GM23338 (cell line): ENCODE results near the gene COL4A2. TPM values are rescaled to one million over a fixed set of nuclear protein-coding genes. Genes with fewer than 3 reads are reported as not detected.
A peak's percentile ranks its signal among the peaks of the same experiment; 100 is the strongest.
"Not testable (repeated sequence)": the region's sequence is repeated elsewhere in the genome, so short reads cannot be mapped to it uniquely, and the experiment has no call there.

Experiments
- ATAC-seq: fragments of 200-7000 bp; cut with Tn5 transposase; 3 replicates; pipeline ENCODE4 v1.9.1; 2020
- DNase-seq: peaks from one replicate; pipeline ENCODE4 v3.0.0-alpha.2; 2015; ENCODE audit warnings: low spot score
- H2AFZ ChIP-seq: fragments of 200-600 bp; sonication (generic); 2 replicates; pipeline ENCODE4 v1.8.0; 2016; ENCODE audit warnings: antibody characterized with exemption, mild to moderate bottlenecking, moderate library complexity
- H3F3A ChIP-seq: fragments of 200-600 bp; sonication (generic); replicated peaks from 2 replicates; pipeline ENCODE4 v1.8.0; 2017; ENCODE audit warnings: antibody characterized with exemption, mixed run types, low read depth
- H3K27ac ChIP-seq: fragments of 200-600 bp; sonication (generic); 2 replicates; pipeline ENCODE4 v1.6.1; 2016; ENCODE audit warnings: low read depth
- H3K27me3 ChIP-seq: fragments of 200-600 bp; sonication (generic); 2 replicates; pipeline ENCODE4 v1.8.0; 2016; ENCODE audit warnings: mild to moderate bottlenecking, mixed run types, moderate library complexity; ENCODE audit not compliant: insufficient read depth
- H3K36me3 ChIP-seq: fragments of 200-600 bp; sonication (generic); 2 replicates; pipeline ENCODE4 v1.8.0; 2016; ENCODE audit warnings: mild to moderate bottlenecking; ENCODE audit not compliant: insufficient read depth
- H3K4me1 ChIP-seq: fragments of 200-600 bp; sonication (generic); 2 replicates; pipeline ENCODE4 v1.8.0; 2016; ENCODE audit warnings: mild to moderate bottlenecking, moderate library complexity; ENCODE audit not compliant: insufficient read depth
- H3K4me2 ChIP-seq: fragments of 200-600 bp; sonication (generic); 2 replicates; pipeline ENCODE4 v1.7.1; 2017; ENCODE audit warnings: mixed run types
- H3K4me3 ChIP-seq: fragments of 200-600 bp; sonication (generic); 2 replicates; pipeline ENCODE4 v1.6.1; 2016; ENCODE audit warnings: mixed run types
- H3K79me2 ChIP-seq: fragments of 200-600 bp; sonication (generic); replicated peaks from 2 replicates; pipeline ENCODE4 v1.8.0; 2017; ENCODE audit warnings: mild to moderate bottlenecking; ENCODE audit not compliant: insufficient read depth
- H3K9me2 ChIP-seq: fragments of 200-600 bp; sonication (generic); 2 replicates; pipeline ENCODE4 v1.8.0; 2017; ENCODE audit not compliant: insufficient read depth
- H4K20me1 ChIP-seq: fragments of 200-600 bp; sonication (generic); replicated peaks from 2 replicates; pipeline ENCODE4 v1.8.0; 2017; ENCODE audit warnings: mild to moderate bottlenecking; ENCODE audit not compliant: insufficient read depth
- H3K27ac Mint-ChIP-seq: 2 replicates; pipeline ENCODE4 v1.8.0; 2020; ENCODE audit warnings: inconsistent platforms, mild to moderate bottlenecking, moderate library complexity, mixed read lengths
- H3K27me3 Mint-ChIP-seq: 3 replicates; pipeline ENCODE4 v1.8.0; 2022; ENCODE audit warnings: low read depth, mild to moderate bottlenecking, moderate library complexity, mixed read lengths, inconsistent platforms; ENCODE audit not compliant: insufficient read depth, poor library complexity
- H3K36me3 Mint-ChIP-seq: 3 replicates; pipeline ENCODE4 v1.8.0; 2021; ENCODE audit warnings: low read depth, mild to moderate bottlenecking, inconsistent platforms, moderate library complexity, mixed read lengths
- H3K4me1 Mint-ChIP-seq: 3 replicates; pipeline ENCODE4 v1.8.0; 2020; ENCODE audit warnings: mild to moderate bottlenecking, inconsistent platforms, mixed read lengths
- H3K4me3 Mint-ChIP-seq: 3 replicates; pipeline ENCODE4 v1.8.0; 2021; ENCODE audit warnings: moderate library complexity, mild to moderate bottlenecking, inconsistent platforms, mixed read lengths
- H3K9me3 Mint-ChIP-seq: 3 replicates; pipeline ENCODE4 v1.8.0; 2020; ENCODE audit warnings: moderate library complexity, mild to moderate bottlenecking, inconsistent platforms, mixed read lengths
- EZH2 ChIP-seq: fragments of 200-600 bp; sonication (generic); IDR thresholded peaks from one replicate; pipeline ENCODE4 v1.8.0; 2017; ENCODE audit warnings: antibody characterized with exemption, mild to moderate bottlenecking, low read depth; ENCODE audit not compliant: unreplicated experiment
- NANOG ChIP-seq: IDR thresholded peaks from 2 replicates; pipeline ENCODE4 v1.6.1; 2016; ENCODE audit warnings: antibody characterized with exemption, borderline replicate concordance
- POLR2AphosphoS5 ChIP-seq: IDR thresholded peaks from 2 replicates; pipeline ENCODE4 v1.6.1; 2016; ENCODE audit warnings: antibody characterized with exemption, low read depth
- STAT1 ChIP-seq: IDR thresholded peaks from one replicate; pipeline ENCODE4 v1.6.1; 2016; ENCODE audit warnings: antibody characterized with exemption; ENCODE audit not compliant: unreplicated experiment
- ZNF114 ChIP-seq: fragments of 250-450 bp; sonication (Bioruptor Pico); IDR thresholded peaks from 2 replicates; pipeline ENCODE4 v1.5.0; 2020; ENCODE audit warnings: mild to moderate bottlenecking, moderate library complexity
- ZNF331 ChIP-seq: fragments of 250-450 bp; sonication (Bioruptor Pico); IDR thresholded peaks from 2 replicates; pipeline ENCODE4 v1.5.0; 2020; ENCODE audit warnings: low read depth, mild to moderate bottlenecking, moderate library complexity
- polyA plus RNA-seq: library from polyadenylated mRNA; unstranded; fragments of >200 nt; fragmentation: Nextera tagmentation; extraction: Ambion mirVana; gene quantifications from 2 replicates; pipeline ENCODE4 v1.2.1, GENCODE V29; 2016
- total RNA-seq: library from RNA; depleted of rRNA; stranded (reverse); fragments of >200 nt; shearing (Covaris generic); gene quantifications from 2 replicates; pipeline ENCODE4 v1.2.3, GENCODE V29; 2014
- TF ChIP-seq, protein P1 (sequence below): IDR thresholded peaks from 2 replicates; pipeline ENCODE4 v1.6.1; 2016; ENCODE audit warnings: antibody characterized with exemption
- TF ChIP-seq, protein P2 (sequence below): fragments of 250-450 bp; sonication (Bioruptor Pico); IDR thresholded peaks from 2 replicates; pipeline ENCODE4 v1.5.0; 2020; ENCODE audit warnings: mild to moderate bottlenecking, moderate library complexity

Gene COL4A2
- total and polyA plus RNA-seq, 2 experiments from 2014 or later: 37.4 to 131 TPM

DNA sequence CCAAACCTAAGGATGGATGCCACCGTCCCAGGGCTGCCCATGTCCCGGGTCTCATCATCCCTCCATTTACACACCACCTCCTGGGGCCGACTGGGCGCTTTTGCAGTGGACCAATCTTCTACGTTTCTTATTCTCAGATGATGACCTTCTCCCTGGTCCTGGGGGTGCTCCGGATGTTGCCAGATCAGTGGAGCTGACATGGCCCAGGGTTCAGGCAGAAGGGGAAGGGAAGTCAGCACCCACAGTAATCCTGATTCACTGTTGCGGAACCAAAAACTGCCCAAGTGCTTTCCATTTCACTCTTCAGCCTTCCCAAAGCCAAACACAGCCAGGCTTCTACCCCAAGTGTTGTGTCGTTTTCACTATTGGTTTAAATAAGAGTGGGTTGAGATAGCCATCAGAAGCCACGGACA, 224.6 kb downstream of the COL4A2 start (continued):
- TF ChIP-seq EZH2 (no peak), STAT1 (no peak), NANOG (no peak), ZNF331 (no peak)
- TF ChIP-seq, protein P1, sequence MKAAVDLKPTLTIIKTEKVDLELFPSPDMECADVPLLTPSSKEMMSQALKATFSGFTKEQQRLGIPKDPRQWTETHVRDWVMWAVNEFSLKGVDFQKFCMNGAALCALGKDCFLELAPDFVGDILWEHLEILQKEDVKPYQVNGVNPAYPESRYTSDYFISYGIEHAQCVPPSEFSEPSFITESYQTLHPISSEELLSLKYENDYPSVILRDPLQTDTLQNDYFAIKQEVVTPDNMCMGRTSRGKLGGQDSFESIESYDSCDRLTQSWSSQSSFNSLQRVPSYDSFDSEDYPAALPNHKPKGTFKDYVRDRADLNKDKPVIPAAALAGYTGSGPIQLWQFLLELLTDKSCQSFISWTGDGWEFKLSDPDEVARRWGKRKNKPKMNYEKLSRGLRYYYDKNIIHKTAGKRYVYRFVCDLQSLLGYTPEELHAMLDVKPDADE: no peak

DNA sequence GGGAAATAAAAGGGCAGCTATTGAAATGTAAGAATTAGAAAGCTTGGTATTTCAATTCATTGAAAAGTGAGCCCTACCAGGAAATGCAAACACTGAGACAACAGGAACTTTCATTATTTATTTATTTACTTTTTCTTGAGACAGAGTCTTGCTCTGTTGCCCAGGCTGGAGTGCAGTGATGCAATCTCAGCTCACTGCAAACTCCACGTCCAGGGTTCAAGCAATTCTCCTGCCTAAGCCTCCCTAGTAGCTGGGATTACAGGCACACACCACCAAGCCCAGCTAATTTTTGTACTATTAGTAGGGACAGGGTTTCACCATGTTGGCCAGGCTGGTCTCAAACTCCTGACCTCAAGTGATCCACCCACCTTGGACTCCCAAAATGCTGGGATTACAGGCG, 225.2 kb downstream of the COL4A2 start:
- not testable (repeated sequence) for H3K27ac Mint-ChIP-seq, H3K27me3 ChIP-seq, ATAC-seq, H3K36me3 Mint-ChIP-seq, H3K9me3 Mint-ChIP-seq, H3K27me3 Mint-ChIP-seq, DNase-seq, H4K20me1 ChIP-seq, H3K36me3 ChIP-seq, H3K4me3 Mint-ChIP-seq, H2AFZ ChIP-seq, H3K9me2 ChIP-seq, H3K4me3 ChIP-seq, H3K4me2 ChIP-seq, H3F3A ChIP-seq
- Histone ChIP-seq H3K79me2 (peaks cover 42% of the 10 kb centered on the region), H3K4me1 (peaks cover 30% of the 10 kb centered on the region), H3K27ac (peak overlapping the region; percentile 68)
- H3K4me1 Mint-ChIP-seq: peaks cover 29% of the 10 kb centered on the region

DNA sequence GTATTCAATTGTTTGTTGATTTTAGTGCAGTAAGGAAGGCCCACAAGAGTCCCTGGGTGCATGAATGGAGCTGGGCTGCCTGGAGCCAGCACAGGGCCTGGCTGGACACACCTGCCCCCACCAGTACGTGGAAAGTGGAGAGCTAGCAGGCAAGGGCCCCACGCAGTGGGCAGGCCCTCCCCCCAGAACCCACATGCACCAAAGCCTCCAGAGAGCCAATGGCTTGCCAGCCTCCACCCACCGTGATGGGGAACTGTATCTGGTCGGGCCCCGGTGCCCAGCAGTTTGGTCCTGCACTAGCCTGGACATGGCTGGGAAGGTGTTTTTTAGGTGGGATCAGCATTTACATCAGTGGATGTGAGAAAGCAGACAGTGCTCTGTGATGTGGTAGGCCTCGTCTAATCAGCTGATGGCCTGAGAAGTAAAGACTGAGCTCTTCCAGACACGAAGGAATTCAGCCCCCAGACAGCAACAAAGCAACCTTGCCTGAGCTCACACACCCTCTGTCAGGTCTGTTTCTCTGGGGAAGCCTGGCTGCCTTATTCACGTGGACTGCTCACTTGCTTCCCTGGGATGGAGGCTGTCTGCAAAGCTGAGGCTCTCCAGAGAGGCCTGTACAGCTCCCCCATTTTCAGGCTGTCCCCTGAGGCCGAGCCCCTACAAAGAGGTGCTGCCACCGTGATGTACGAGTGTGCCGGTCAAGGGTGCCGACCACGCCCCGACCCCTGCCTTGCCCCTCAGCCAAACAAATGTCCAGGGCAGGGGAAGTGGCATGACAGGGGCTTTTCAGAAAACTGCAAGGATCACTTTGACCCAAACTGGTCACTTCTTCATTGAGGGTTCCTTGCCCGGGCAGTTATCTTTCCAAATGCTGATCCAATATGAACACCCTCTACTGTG, 226.9 kb downstream of the COL4A2 start:
- peaks cover 39% of the 10 kb centered on the region for H3K79me2 ChIP-seq
- no peak overlapping the region for H3K4me2 ChIP-seq
- peak overlapping the region; percentile 50; the same call in 1 of the 2 replicates for H3K27ac ChIP-seq
- H3K4me3 ChIP-seq: no peak overlapping the region
- peaks cover 17% of the 10 kb centered on the region for H3K4me1 ChIP-seq
- no peak overlapping the region for H2AFZ ChIP-seq
- Mint-ChIP-seq H3K36me3 (peaks cover 7% of the 10 kb centered on the region; the same call in 2 of the 3 replicates), H3K27ac (no peak overlapping the region), H3K9me3 (peaks cover 3% of the 10 kb centered on the region; the same call in 1 of the 3 replicates), H3K4me3 (no peak overlapping the region), H3K4me1 (peaks cover 18% of the 10 kb centered on the region), H3K27me3 (peaks cover 2% of the 10 kb centered on the region)
- DNase-seq (no peak), ATAC-seq (no peak)
- no peaks in the 10 kb centered on the region for H3K36me3 ChIP-seq
- H3K27me3 ChIP-seq: no peaks in the 10 kb centered on the region
- no peaks in the 10 kb centered on the region for H3K9me2 ChIP-seq
- H3F3A ChIP-seq: no peaks in the 10 kb centered on the region
- no peaks in the 10 kb centered on the region; the same call in none of the 2 replicates for H4K20me1 ChIP-seq
- TF ChIP-seq, protein P2, sequence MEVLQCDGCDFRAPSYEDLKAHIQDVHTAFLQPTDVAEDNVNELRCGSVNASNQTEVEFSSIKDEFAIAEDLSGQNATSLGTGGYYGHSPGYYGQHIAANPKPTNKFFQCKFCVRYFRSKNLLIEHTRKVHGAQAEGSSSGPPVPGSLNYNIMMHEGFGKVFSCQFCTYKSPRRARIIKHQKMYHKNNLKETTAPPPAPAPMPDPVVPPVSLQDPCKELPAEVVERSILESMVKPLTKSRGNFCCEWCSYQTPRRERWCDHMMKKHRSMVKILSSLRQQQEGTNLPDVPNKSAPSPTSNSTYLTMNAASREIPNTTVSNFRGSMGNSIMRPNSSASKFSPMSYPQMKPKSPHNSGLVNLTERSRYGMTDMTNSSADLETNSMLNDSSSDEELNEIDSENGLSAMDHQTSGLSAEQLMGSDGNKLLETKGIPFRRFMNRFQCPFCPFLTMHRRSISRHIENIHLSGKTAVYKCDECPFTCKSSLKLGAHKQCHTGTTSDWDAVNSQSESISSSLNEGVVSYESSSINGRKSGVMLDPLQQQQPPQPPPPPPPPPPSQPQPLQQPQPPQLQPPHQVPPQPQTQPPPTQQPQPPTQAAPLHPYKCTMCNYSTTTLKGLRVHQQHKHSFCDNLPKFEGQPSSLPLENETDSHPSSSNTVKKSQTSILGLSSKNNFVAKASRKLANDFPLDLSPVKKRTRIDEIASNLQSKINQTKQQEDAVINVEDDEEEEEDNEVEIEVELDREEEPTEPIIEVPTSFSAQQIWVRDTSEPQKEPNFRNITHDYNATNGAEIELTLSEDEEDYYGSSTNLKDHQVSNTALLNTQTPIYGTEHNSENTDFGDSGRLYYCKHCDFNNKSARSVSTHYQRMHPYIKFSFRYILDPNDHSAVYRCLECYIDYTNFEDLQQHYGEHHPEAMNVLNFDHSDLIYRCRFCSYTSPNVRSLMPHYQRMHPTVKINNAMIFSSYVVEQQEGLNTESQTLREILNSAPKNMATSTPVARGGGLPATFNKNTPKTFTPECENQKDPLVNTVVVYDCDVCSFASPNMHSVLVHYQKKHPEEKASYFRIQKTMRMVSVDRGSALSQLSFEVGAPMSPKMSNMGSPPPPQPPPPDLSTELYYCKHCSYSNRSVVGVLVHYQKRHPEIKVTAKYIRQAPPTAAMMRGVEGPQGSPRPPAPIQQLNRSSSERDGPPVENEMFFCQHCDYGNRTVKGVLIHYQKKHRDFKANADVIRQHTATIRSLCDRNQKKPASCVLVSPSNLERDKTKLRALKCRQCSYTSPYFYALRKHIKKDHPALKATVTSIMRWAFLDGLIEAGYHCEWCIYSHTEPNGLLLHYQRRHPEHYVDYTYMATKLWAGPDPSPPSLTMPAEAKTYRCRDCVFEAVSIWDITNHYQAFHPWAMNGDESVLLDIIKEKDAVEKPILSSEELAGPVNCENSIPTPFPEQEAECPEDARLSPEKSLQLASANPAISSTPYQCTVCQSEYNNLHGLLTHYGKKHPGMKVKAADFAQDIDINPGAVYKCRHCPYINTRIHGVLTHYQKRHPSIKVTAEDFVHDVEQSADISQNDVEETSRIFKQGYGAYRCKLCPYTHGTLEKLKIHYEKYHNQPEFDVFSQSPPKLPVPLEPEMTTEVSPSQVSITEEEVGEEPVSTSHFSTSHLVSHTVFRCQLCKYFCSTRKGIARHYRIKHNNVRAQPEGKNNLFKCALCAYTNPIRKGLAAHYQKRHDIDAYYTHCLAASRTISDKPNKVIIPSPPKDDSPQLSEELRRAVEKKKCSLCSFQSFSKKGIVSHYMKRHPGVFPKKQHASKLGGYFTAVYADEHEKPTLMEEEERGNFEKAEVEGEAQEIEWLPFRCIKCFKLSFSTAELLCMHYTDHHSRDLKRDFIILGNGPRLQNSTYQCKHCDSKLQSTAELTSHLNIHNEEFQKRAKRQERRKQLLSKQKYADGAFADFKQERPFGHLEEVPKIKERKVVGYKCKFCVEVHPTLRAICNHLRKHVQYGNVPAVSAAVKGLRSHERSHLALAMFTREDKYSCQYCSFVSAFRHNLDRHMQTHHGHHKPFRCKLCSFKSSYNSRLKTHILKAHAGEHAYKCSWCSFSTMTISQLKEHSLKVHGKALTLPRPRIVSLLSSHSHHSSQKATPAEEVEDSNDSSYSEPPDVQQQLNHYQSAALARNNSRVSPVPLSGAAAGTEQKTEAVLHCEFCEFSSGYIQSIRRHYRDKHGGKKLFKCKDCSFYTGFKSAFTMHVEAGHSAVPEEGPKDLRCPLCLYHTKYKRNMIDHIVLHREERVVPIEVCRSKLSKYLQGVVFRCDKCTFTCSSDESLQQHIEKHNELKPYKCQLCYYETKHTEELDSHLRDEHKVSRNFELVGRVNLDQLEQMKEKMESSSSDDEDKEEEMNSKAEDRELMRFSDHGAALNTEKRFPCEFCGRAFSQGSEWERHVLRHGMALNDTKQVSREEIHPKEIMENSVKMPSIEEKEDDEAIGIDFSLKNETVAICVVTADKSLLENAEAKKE (CRISPR knock-in tag): no peak
- TF ChIP-seq ZNF114 (no peak), POLR2AphosphoS5 (no peak)
- TF ChIP-seq, protein P1: no peak
